ENCODE measurements around the gene NPIPB12. TPM values are rescaled to one million over a fixed set of nuclear protein-coding genes. Genes with fewer than 3 reads are reported as not detected.

NPIPB12 gene
- total and polyA plus RNA-seq, 2 experiments from 2014 or later: 2.5 to 13.4 TPM

Small RNA genes within 50 kb of the gene (small RNA-seq; reads per million reads assigned to genes)
- not detected for gene AC133555.2 (ENCODE audit: low read depth, low replicate concordance)

Other genes starting within 250 kb of the NPIPB12 start
- under 0.01 TPM in 1 of 2 replicates, not detected in the other for gene NPIPB11, start 99.7 kb downstream of the NPIPB12 start, total RNA-seq (2014; rRNA removed; shearing (Covaris generic))
- gene NPIPB11, start 99.7 kb downstream of the NPIPB12 start, polyA plus RNA-seq (2016; fragmentation: Nextera tagmentation; extraction: Ambion mirVana): 0.29 and 0.56 TPM in 2 replicates
- 5.3 and 13.9 TPM in 2 replicates for gene BOLA2, start 52.1 kb downstream of the NPIPB12 start, total RNA-seq (2014; rRNA removed; shearing (Covaris generic))
- gene BOLA2, start 52.1 kb downstream of the NPIPB12 start, polyA plus RNA-seq (2016; fragmentation: Nextera tagmentation; extraction: Ambion mirVana): 7.2 and 10.5 TPM in 2 replicates
- gene SLX1B, start 51.9 kb downstream of the NPIPB12 start, total RNA-seq (2014; rRNA removed; shearing (Covaris generic)): 11.8 and 14.2 TPM in 2 replicates
- 3.7 and 20.4 TPM in 2 replicates for gene SLX1B, start 51.9 kb downstream of the NPIPB12 start, polyA plus RNA-seq (2016; fragmentation: Nextera tagmentation; extraction: Ambion mirVana)
- 4.6 TPM in 1 of 2 replicates, not detected in the other for gene SULT1A4, start 46.5 kb downstream of the NPIPB12 start, total RNA-seq (2014; rRNA removed; shearing (Covaris generic))
- 0.73 and 1.0 TPM in 2 replicates for gene SULT1A4, start 46.5 kb downstream of the NPIPB12 start, polyA plus RNA-seq (2016; fragmentation: Nextera tagmentation; extraction: Ambion mirVana)
- not detected in 2 replicates for gene SPN, start 156.8 kb upstream of the NPIPB12 start, total RNA-seq (2014; rRNA removed; shearing (Covaris generic))
- 0.14 TPM in 1 of 2 replicates, not detected in the other for gene SPN, start 156.8 kb upstream of the NPIPB12 start, polyA plus RNA-seq (2016; fragmentation: Nextera tagmentation; extraction: Ambion mirVana)
- 0.32 TPM in 1 of 2 replicates, not detected in the other for gene QPRT, start 172.8 kb upstream of the NPIPB12 start, total RNA-seq (2014; rRNA removed; shearing (Covaris generic))
- 0.27 and 0.85 TPM in 2 replicates for gene QPRT, start 172.8 kb upstream of the NPIPB12 start, polyA plus RNA-seq (2016; fragmentation: Nextera tagmentation; extraction: Ambion mirVana)
- not detected in 2 replicates for gene C16orf54, start 239.6 kb upstream of the NPIPB12 start, total RNA-seq (2014; rRNA removed; shearing (Covaris generic))
- gene C16orf54, start 239.6 kb upstream of the NPIPB12 start, polyA plus RNA-seq (2016; fragmentation: Nextera tagmentation; extraction: Ambion mirVana): not detected in 2 replicates

All from GM23248 (cell line).